Testis (tissue), 3 donors: Measurements from ENCODE around the gene PRSS38. TPM values are rescaled to one million over a fixed set of nuclear protein-coding genes. Genes with fewer than 3 reads are reported as not detected.

Experiments used
- DNase-seq: peaks from one replicate; pipeline ENCODE4 v3.0.0-alpha.2; 2019
- H3K27ac ChIP-seq, 2 donors: fragments of 200-600 bp; sonication (generic); one replicate each; pipeline ENCODE4 v1.5.1; 2019
- H3K27me3 ChIP-seq: fragments of 200-600 bp; sonication (generic); one replicate; pipeline ENCODE4 v1.5.1; 2019
- H3K36me3 ChIP-seq: fragments of 200-600 bp; sonication (generic); one replicate; pipeline ENCODE4 v1.5.1; 2017; ENCODE audit warnings: low read depth; ENCODE audit errors: missing control alignments
- H3K4me1 ChIP-seq: fragments of 200-600 bp; sonication (generic); one replicate; pipeline ENCODE4 v1.5.1; 2019
- H3K4me3 ChIP-seq, 2 donors: fragments of 200-600 bp; sonication (generic); one replicate each; pipeline ENCODE4 v1.5.1; 2017 to 2019
- H3K9me3 ChIP-seq: fragments of 200-600 bp; sonication (generic); one replicate; pipeline ENCODE4 v1.5.1; 2017
- CTCF ChIP-seq, 3 experiments: fragments of 450-650 bp in 2 of 3; fragments of 200-600 bp in 1 of 3; sonication (generic) in 1 of 3; IDR thresholded peaks; one replicate each; pipeline ENCODE4 v1.5.1; 2016 to 2019; ENCODE audit warnings: antibody characterized with exemption in 3 of 3, mild to moderate bottlenecking in 2 of 3, moderate library complexity in 1 of 3
- POLR2A ChIP-seq: fragments of 450-650 bp; IDR thresholded peaks from one replicate; pipeline ENCODE4 v1.6.1; 2017; ENCODE audit warnings: antibody characterized with exemption, mild to moderate bottlenecking, moderate library complexity
- WGBS, 2 donors: methylation state at CpG; one replicate each; pipeline ENCODE4 v1.1.5; 2018; 5-methylcytosine and 5-hydroxymethylcytosine counted together
- intact Hi-C: fragments of 100-400 bp; cut with DNase I; formaldehyde crosslinking; loops from one replicate; pipeline ENCODE4 v1.15.1; 2023; ENCODE audit warnings: low total_unique reads
- polyA plus RNA-seq: library from polyadenylated mRNA; stranded (reverse); fragments of 350-450 nt; fragmentation: Illumina TruSeq; extraction: RNeasy Lipid Tissue Mini Kit (QIAGEN cat#74804); gene quantifications from one replicate; pipeline ENCODE4 v1.2.3, GENCODE V29; 2014; ENCODE audit warnings: low read depth, low replicate concordance; ENCODE audit not compliant: insufficient read depth
- total RNA-seq, 2 donors: library from RNA; depleted of rRNA; stranded (reverse); fragments of >200 nt; gene quantifications; one replicate each; pipeline ENCODE4 v1.2.3, GENCODE V29; 2016

The PRSS38 gene
- total and polyA plus RNA-seq, 3 donors from 2014 or later = 3.4 to 9.3 (median 5.4) TPM

- TF ChIP-seq CTCF (IDR thresholded peaks at IDR 0.05) (no peak), POLR2A (no peak)
- H3K9me3 ChIP-seq = no peaks in the 10 kb centered on the region
- DNase-seq = no peak
- peaks cover 17% of the 10 kb centered on the region for H3K4me1 ChIP-seq
- intact Hi-C loops = no loop called here
- WGBS, 2 donors = 21 to 30% methylated on average over 18 to 45 of the region's 45 CpGs
- H3K4me3 ChIP-seq = peak overlapping the region; percentile 56 to 73
- no peak overlapping the region for H3K27ac ChIP-seq
- H3K27me3 ChIP-seq = no peaks in the 10 kb centered on the region
- no peaks in the 10 kb centered on the region for H3K36me3 ChIP-seq
These were observed 28.6 kb upstream of the PRSS38 start for GRCh38 chr1:227786673-227787512.

GRCh38 chr1:227787513-227788270 is 27.8 kb upstream of the PRSS38 start:
- WGBS, 2 donors = 0 to 1% methylated on average over 16 to 60 of the region's 60 CpGs
- intact Hi-C loops = no loop called here
- Histone ChIP-seq H3K36me3 (no peaks in the 10 kb centered on the region), H3K4me3 (peak overlapping the region; percentile 56 to 73), H3K27me3 (no peaks in the 10 kb centered on the region), H3K9me3 (no peaks in the 10 kb centered on the region), H3K27ac (peak overlapping the region; percentile 25 to 50), H3K4me1 (peaks cover 17% of the 10 kb centered on the region)
- DNase-seq = peak; percentile 92
- TF ChIP-seq POLR2A (no peak), CTCF (IDR thresholded peaks at IDR 0.05) (no peak)

GRCh38 chr1:227788271-227789083 is 27.0 kb upstream of the PRSS38 start:
- intact Hi-C loops = no loop called here
- H3K4me1 ChIP-seq = peaks cover 18% of the 10 kb centered on the region
- no peaks in the 10 kb centered on the region for H3K9me3 ChIP-seq
- peak overlapping the region; percentile 56 to 73 for H3K4me3 ChIP-seq
- 1 to 4% methylated on average over 52 to 68 of the region's 68 CpGs for WGBS, 2 donors
- TF ChIP-seq CTCF (IDR thresholded peaks at IDR 0.05) (no peak), POLR2A (no peak)
- no peaks in the 10 kb centered on the region for H3K27me3 ChIP-seq
- no peaks in the 10 kb centered on the region for H3K36me3 ChIP-seq
- DNase-seq = no peak
- no peak overlapping the region for H3K27ac ChIP-seq

- intact Hi-C loops = no loop called here
- H3K27me3 ChIP-seq = no peaks in the 10 kb centered on the region
- peak overlapping the region in 1 of 2 donors; percentile 73 for H3K4me3 ChIP-seq
- H3K9me3 ChIP-seq = no peaks in the 10 kb centered on the region
- TF ChIP-seq CTCF (IDR thresholded peaks at IDR 0.05) = no peak
- TF ChIP-seq POLR2A = no peak
- H3K4me1 ChIP-seq = peaks cover 25% of the 10 kb centered on the region
- no peaks in the 10 kb centered on the region for H3K36me3 ChIP-seq
- 65 to 92% methylated on average over 9 to 22 of the region's 23 CpGs for WGBS, 2 donors
- DNase-seq = no peak
- H3K27ac ChIP-seq = no peak overlapping the region
These were observed 26.1 kb upstream of the PRSS38 start for GRCh38 chr1:227789084-227790033.
